Measurements from ENCODE around the gene TDRD3.

DNA sequence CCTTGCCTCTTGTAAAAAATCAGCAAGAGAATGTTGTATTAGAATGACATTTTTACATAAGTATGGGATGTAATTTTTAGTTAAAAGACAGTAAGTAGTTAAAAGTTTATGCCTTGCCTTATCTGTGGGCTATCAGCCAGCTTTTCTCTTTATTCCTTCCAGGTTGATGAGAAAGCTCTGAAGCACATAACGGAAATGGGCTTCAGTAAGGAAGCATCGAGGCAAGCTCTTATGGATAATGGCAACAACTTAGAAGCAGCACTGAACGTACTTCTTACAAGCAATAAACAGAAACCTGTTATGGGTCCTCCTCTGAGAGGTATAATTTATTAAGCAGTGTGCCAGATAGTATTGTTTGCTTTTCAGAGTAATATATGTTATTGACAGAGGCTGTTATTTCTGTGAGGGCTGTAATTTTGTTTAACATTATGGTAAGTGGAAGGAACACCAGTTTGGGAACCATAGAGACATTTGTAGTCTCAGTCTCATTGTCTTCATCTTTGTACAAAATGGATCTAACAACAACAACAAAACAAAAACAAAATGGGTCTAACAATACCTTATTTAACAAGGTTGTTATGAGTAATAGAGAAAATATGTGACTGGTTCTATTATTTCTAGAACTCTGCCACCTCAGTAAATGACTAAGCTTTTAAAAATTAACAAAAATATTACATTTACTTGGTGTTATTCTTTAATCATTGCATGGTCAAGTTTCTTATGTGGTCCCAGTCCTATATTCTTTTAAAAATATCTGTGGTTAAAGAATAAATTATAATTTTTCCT is 112.8 kb downstream of the TDRD3 start:
- no peak for TF ChIP-seq EZH2phosphoT487 (IDR thresholded peaks at IDR 0.05; ENCODE audit: borderline replicate concordance, low read depth)
- TF ChIP-seq, protein P1, sequence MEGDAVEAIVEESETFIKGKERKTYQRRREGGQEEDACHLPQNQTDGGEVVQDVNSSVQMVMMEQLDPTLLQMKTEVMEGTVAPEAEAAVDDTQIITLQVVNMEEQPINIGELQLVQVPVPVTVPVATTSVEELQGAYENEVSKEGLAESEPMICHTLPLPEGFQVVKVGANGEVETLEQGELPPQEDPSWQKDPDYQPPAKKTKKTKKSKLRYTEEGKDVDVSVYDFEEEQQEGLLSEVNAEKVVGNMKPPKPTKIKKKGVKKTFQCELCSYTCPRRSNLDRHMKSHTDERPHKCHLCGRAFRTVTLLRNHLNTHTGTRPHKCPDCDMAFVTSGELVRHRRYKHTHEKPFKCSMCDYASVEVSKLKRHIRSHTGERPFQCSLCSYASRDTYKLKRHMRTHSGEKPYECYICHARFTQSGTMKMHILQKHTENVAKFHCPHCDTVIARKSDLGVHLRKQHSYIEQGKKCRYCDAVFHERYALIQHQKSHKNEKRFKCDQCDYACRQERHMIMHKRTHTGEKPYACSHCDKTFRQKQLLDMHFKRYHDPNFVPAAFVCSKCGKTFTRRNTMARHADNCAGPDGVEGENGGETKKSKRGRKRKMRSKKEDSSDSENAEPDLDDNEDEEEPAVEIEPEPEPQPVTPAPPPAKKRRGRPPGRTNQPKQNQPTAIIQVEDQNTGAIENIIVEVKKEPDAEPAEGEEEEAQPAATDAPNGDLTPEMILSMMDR (IDR thresholded peaks at IDR 0.05) = no peak
- no peak for TF ChIP-seq POLR2AphosphoS5 (IDR thresholded peaks at IDR 0.05; ENCODE audit: low read depth, low read length)
- TF ChIP-seq FOXM1 (IDR thresholded peaks at IDR 0.05; ENCODE audit: low read depth) = no peak
- TF ChIP-seq SMC3 (IDR thresholded peaks at IDR 0.05; ENCODE audit: low read depth, low read length) = no peak
- TF ChIP-seq, protein P2, sequence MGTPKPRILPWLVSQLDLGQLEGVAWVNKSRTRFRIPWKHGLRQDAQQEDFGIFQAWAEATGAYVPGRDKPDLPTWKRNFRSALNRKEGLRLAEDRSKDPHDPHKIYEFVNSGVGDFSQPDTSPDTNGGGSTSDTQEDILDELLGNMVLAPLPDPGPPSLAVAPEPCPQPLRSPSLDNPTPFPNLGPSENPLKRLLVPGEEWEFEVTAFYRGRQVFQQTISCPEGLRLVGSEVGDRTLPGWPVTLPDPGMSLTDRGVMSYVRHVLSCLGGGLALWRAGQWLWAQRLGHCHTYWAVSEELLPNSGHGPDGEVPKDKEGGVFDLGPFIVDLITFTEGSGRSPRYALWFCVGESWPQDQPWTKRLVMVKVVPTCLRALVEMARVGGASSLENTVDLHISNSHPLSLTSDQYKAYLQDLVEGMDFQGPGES (IDR thresholded peaks at IDR 0.05; ENCODE audit: low read depth, low read length) = no peak
- TF ChIP-seq, protein P3, sequence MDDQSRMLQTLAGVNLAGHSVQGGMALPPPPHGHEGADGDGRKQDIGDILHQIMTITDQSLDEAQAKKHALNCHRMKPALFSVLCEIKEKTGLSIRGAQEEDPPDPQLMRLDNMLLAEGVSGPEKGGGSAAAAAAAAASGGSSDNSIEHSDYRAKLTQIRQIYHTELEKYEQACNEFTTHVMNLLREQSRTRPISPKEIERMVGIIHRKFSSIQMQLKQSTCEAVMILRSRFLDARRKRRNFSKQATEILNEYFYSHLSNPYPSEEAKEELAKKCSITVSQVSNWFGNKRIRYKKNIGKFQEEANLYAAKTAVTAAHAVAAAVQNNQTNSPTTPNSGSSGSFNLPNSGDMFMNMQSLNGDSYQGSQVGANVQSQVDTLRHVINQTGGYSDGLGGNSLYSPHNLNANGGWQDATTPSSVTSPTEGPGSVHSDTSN (IDR thresholded peaks at IDR 0.05) = no peak
- no peak for TF ChIP-seq RFX5 (IDR thresholded peaks at IDR 0.05; ENCODE audit: low read length)
- no peak for TF ChIP-seq GABPA (IDR thresholded peaks at IDR 0.05; ENCODE audit: low read depth)
